Measurements from ENCODE around the gene XPO6.

The XPO6 gene

DNA sequence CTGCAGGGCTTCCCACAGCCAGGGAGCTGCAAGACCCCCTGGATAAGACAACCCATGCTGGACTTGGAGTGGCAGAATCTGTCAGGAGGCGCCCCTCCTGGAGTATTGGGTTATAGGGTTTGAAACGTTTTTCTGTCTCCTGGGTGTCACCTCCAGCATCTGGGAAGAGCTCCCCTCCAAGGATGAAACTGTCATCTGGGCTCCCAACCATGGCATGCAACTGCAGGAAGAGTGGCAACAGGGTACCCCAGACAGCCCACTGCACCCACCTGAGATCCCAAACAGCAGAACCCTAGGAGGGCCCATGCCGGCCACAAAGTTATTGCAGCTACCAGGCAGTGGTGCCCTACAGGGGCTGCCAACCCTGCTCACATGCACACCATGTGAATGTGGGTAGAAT is 147.6 kb downstream of the XPO6 start:
- no peak for DNase-seq (ENCODE audit: low read depth in 2 of 3, low spot score in 1 of 3)

DNA sequence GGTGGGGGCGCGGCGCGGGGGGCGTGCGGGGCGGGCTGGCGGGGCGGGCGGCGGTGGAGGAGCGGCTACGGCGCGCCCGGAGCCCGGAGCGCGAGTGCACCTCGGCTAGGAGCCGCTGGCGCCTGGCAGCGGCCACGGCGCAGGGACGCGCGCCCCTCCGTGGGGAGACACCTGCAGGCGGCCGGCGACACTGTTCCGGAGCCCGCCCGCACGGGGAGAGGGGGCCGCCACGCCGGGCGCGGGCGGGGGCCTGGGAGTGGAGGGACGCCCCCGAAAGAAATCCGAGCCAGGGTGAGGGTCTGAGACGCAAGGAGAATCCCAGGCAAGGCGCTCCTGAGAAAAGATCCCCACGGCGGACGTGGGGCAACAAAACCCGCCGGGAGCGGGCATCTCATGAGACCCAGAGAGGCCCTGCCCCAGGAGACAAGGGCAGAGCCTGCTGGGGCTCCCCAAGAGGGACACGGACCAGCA is 148.1 kb downstream of the XPO6 start, which contains the start of gene GSG1L:
TSS of gene GSG1L (minus strand) at position 124 of the 471 bp plus-strand sequence. CDS start 290 bp downstream, outside the sequence.
- DNase-seq (ENCODE audit: low read depth in 2 of 3, low spot score in 1 of 3): no peak

DNA sequence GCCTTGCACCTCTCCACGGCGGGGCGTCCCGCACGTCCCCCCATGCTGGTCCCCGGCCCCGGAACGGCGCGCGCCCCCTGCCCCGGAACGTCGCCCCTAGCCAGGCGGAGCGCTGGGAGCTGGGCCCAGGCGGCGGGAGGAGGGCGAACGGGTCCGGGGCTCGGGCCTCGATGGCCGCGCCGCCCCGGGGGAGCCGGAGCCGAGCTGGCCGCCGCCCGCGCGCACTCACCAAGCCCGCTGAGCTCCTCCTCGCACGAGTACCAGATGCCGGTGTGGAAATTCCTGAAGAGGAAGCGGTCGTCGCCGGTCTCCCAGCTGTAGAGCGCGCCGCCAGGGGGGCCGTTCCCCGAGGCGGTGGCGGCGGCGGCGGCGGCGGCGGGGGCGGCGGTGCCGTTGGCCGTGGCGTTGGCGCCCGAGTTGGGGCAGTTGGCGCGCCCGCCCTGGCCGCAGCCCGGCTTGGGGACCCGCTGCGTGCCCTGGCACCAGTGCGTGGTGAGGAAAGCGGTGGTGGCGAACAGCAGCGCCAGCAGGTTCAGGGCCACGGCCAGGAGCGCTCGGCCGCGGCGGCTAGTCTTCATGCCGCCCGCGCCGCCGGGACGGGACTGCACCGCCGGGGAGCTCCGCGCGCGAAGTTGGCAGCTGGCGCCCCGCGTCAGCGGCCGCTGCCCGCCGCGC is 148.8 kb downstream of the XPO6 start:
- no peak for DNase-seq (ENCODE audit: low read depth in 2 of 3, low spot score in 1 of 3)

DNA sequence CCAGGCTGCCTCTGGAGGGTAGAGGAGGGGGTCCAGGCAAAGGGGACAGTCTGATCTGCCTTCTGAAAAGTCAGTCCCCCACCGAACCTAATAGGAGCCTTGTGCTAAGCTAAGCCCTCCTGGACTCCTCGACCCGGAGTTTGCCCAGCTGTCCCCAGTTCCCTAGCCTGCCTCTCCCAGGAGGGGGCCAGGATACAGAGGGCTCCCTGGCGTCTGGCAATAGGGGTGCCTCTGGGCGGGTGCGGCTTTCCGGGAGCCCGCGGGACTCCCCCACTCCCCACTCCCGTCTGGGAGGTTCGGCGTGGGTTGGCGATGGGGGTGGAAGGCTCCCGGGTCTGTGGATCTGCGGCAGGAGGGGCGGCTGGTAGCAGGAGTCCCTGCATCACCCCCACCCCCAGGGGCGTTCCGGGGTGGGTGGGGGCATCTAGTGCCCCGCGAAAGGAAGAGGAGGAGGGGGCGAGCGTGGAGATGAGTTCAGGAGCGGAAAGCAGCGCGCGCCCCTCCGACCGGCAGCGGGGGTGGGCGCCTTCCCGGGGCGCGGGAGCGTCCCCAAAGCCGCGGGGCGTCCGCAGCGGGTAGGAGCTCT is 149.4 kb downstream of the XPO6 start:
- DNase-seq (ENCODE audit: low read depth in 2 of 3, low spot score in 1 of 3): no peak

DNA sequence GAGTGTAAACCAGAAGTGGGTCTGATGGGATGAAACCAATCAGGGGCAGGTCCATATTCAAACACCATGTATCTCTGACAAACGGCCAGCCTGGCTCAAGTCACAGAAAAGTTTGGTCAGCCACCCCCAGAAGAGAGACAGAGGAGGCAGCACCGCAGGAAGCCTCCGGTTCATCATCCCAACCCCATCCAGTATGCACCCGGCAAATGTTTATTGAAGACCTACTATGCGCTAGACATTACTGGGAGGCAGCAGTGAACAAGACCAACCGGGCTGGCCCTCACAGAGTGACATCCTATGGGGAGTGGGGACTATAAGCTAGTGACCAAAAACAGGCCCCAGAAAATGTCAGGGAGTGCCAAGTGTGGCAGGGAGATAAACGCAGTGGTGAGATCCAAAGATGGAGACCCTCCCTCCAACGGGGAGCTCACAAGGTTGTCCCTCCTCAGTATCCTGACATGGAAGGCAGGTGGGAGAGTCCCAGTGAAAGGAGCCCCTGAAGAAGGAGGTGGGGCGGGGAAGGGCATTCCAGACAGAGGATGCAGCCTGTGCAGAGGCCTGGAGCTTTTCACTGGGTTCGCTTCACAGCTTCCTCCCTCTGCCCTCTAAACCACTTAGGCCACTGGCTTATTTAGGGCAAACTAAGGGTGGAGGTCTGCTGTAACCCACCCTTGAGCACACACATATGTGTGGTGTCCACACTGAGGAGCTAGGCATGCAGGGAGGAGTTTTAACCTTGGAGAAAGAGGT is 150.2 kb downstream of the XPO6 start:
- no peak for DNase-seq (ENCODE audit: low read depth in 2 of 3, low spot score in 1 of 3)

DNA sequence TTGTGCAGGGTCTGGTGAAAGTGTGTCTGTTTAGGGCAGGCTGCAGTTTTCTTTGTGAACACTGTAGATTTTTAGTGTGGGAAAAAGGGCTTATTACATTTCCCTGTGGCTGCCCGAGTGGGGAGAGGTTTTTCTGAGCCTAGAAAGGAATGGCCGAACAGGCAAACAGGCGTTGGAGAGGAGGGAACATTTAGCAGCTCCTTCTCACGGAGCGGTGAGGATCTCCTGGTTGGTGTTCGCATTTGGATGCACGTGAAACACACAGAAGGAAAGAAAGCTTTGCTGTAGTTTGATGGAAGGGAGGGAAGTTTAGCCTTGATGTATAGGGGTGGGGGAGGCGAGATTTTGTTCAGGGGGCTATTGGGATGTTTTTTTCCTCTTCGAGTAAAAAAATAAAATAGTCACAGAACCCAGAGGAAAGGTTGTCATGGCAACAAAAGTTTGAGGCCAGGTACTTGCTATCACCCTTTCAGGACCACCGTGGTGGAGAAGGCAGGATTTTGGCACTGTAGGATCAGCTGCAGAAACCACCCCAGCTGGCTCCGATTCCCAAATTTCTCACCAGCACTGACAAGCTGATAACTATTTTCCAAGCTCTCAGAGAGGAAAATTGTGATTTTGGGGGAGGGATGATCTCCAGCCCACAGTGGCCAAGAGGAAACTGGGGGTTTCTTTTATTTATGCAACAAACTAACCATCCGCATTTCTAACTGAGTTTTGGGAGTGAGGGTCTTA is 151.8 kb downstream of the XPO6 start:
- no peak for DNase-seq (ENCODE audit: low read depth in 2 of 3, low spot score in 1 of 3)

DNA sequence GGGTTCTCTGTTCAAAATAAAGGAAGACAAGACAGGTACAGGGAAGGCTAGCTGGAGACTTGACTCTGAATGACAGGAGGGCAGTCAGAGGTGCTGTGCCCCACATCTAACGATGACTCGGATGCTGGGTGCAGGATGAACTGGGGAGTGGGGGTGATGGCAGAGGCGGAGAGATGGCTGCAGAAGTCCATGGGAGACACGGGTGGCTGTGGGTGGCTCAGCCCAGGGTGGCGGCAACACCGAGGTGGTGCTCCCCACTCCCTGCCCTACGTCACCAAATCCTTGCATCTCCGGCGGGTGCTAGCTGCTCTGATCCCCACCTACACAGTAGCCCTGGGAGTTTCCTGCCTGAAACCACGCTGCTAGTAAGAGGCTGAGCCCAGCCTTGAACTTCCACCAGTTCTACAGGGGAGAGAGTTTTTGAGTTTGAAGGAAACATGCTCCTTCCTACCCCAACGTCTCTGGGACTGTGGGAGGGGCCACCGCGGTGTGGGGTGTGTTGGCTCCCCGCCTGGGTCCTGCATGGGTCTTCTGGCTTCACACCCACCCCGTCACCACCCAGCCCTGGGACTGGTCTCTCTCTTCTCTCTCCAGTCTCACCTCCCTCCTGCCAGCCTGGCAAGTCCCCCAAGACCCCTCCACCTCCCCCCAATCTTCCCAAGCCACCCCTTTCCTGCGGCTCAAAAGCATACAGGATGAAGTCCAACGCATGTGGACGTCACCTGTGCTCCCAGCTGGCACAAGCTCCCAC is 152.8 kb downstream of the XPO6 start:
- DNase-seq (ENCODE audit: low read depth in 2 of 3, low spot score in 1 of 3): no peak

DNA sequence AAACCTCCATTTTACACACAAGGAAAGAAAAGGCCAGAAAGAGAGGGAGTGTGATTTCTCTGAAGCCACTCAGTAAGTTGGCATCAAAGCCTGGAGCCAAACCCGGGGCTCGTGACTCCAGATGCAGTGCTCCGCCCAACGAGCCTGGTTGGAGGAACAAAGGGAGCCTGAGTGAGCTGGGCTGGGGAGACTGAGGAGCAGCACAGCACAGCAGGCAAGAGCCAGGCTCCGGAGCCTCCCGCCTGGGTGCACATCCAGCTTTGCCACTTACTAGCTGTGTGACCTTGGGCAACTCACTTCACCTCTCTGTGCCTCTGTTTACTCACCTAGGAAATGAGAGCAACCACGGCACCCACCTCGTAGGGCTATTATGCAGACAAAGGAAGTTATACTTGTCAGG is 153.8 kb downstream of the XPO6 start:
- no peak for DNase-seq (ENCODE audit: low read depth in 2 of 3, low spot score in 1 of 3)

DNA sequence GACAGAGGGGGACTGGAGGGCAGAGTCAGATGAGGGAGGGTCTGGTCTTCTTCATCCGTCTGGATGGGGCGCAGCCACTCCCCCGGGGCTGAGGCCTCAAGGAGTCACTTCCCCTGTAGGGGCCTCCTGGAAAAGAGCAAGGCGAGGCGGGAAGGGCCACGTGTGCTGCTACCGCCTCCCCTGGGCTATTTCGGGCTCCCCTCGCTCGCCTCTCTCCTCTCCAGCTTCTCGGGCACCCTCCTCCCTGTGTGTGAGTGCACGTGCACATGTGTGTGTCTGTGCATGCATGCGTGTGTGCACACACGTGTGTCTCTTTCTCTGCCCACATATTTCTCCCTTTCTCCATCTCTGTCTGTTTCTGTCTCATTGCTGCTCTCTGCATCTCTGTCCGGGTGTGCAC is 158.3 kb downstream of the XPO6 start:
- DNase-seq (ENCODE audit: low read depth in 2 of 3, low spot score in 1 of 3): no peak

DNA sequence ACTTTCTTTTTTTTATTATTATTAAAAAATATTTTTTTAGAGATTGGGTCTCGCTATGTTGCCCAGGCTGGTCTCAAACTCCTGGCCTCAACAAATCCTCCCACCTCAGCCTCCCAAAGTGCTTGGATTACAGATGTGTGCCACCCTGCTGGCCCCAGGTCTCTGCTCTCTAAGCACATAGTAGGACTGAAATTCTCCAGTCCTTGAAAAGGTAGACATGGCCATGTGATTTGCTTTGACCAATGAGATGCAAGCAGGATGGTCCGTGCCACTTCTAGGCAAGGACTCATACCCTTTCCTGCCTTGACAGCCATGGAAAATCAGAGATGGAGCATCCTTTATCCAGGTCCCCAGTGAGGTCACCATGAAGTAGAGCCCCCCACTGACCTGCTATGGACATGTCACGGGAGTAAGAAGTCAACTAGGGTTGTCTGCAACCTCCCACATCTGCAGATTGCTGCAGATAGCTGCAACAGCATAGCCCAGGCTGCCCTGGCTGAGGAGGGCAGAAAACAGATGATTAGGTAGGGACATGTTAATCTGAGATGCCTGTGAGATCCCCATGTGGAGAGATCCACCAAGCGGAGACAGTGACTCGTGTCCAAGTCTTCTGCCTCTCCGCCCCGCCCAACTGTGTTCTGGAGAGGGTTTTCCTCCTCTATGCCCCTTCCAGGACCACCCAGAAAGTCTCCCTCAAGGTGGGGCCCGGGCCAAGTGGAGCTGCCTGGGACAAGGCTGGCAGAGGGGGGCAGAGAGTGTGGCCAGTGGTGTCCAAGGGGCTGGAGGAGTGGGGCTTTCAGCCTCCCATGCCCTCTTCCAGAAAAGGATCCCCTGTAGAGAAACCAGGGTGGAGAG is 159.3 kb downstream of the XPO6 start:
- no peak for DNase-seq (ENCODE audit: low read depth in 2 of 3, low spot score in 1 of 3)

DNA sequence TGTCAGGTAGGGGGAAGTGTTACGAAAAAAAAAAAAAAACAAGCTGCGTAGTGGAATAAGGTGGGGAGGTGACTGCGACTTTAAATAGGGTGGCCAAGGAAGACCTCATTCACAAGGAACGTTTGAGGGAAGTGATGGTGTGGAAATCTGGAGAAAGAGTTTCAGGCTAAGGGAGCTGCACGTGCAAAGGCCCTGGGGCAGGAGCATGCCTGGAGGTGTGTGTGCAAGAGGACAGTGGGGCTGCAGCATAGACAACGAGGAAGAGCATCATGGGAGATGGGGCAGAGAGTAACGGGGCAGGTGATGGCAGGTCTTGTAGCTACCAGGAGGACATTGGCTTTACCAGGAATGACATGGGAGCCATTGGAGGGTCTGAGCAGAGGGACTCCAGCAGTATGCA is 160.3 kb downstream of the XPO6 start:
- DNase-seq (ENCODE audit: low read depth in 2 of 3, low spot score in 1 of 3): no peak

Data from stimulated activated CD4-positive, alpha-beta T cell treated with anti-CD3 and anti-CD28 coated beads, Interleukin-12 subunit alpha, Interleukin-12 subunit beta, amount 100 ng/mL, for 48 hours (primary cell).